HepG2 (cell line): Measurements from ENCODE around the gene NDUFAF5. TPM values are rescaled to one million over a fixed set of nuclear protein-coding genes. Genes with fewer than 3 reads are reported as not detected.

Source experiments
- ATF4 ChIP-seq, 2 experiments: fragments of 450-650 bp in 1 of 2; sonication (generic) in 1 of 2; formaldehyde crosslinking; IDR thresholded peaks; 2 replicates each; pipeline versions ENCODE4 v1.5.0 to v1.8.0; 2020 to 2022; ENCODE audit warnings: mild to moderate bottlenecking in 1 of 2, missing genetic modification reagents in 1 of 2
- HNF4A ChIP-seq: sonication (generic); formaldehyde crosslinking; IDR thresholded peaks from 2 replicates; pipeline ENCODE4 v1.4.0; 2020; ENCODE audit warnings: missing genetic modification reagents
- HNRNPLL ChIP-seq: fragments of 200-400 bp; formaldehyde crosslinking; IDR thresholded peaks from 2 replicates; pipeline ENCODE4 v1.6.1; 2017; ENCODE audit warnings: mild to moderate bottlenecking, low read depth, low read length; ENCODE audit not compliant: poor library complexity, severe bottlenecking
- IKZF4 ChIP-seq: sonication (generic); formaldehyde crosslinking; IDR thresholded peaks from 2 replicates; pipeline ENCODE4 v1.5.1; 2020; ENCODE audit warnings: borderline replicate concordance, mild to moderate bottlenecking, low read depth, missing genetic modification reagents; ENCODE audit errors: not compliant biosample characterization
- KLF15 ChIP-seq: sonication (generic); formaldehyde crosslinking; IDR thresholded peaks from 2 replicates; pipeline ENCODE4 v1.8.1; 2023; ENCODE audit warnings: borderline replicate concordance, mild to moderate bottlenecking, inconsistent platforms, missing genetic modification reagents, mixed read lengths
- MAF1 ChIP-seq: sonication (generic); formaldehyde crosslinking; IDR thresholded peaks from 2 replicates; pipeline ENCODE4 v1.5.0; 2020; ENCODE audit warnings: missing genetic modification reagents, borderline replicate concordance
- MEF2D ChIP-seq: sonication (generic); formaldehyde crosslinking; IDR thresholded peaks from 2 replicates; pipeline ENCODE4 v1.5.1; 2020; ENCODE audit warnings: mild to moderate bottlenecking, missing genetic modification reagents
- MNT ChIP-seq: fragments of 450-650 bp; IDR thresholded peaks from 2 replicates; pipeline ENCODE4 v1.6.1; 2016
- PHB2 ChIP-seq: fragments of 450-650 bp; IDR thresholded peaks from 2 replicates; pipeline ENCODE4 v1.6.1; 2018; ENCODE audit not compliant: partially characterized antibody
- PRPF4 ChIP-seq: fragments of 200-400 bp; formaldehyde crosslinking; IDR thresholded peaks from 2 replicates; pipeline ENCODE4 v1.6.1; 2016; ENCODE audit warnings: low read length, low read depth; ENCODE audit not compliant: poor library complexity, severe bottlenecking
- SCMH1 ChIP-seq: sonication (generic); formaldehyde crosslinking; IDR thresholded peaks from 2 replicates; pipeline ENCODE4 v1.9.0; 2021; ENCODE audit warnings: missing genetic modification reagents, mild to moderate bottlenecking, borderline replicate concordance
- ZEB1 ChIP-seq: IDR thresholded peaks from 2 replicates; pipeline ENCODE4 v1.6.1; 2012; ENCODE audit warnings: mild to moderate bottlenecking, low read depth, inconsistent platforms; ENCODE audit not compliant: insufficient replicate concordance
- ZFP82 ChIP-seq: sonication (generic); formaldehyde crosslinking; IDR thresholded peaks from 2 replicates; pipeline ENCODE4 v1.5.1; 2020; ENCODE audit warnings: mild to moderate bottlenecking, missing genetic modification reagents, borderline replicate concordance
- ZHX2 ChIP-seq, 2 experiments: sonication (generic) in 1 of 2; formaldehyde crosslinking in 1 of 2; IDR thresholded peaks; 2 replicates each; pipeline versions ENCODE4 v1.6.1 to v1.9.0; 2014 to 2022; ENCODE audit warnings: antibody characterized with exemption in 1 of 2, borderline replicate concordance in 1 of 2, inconsistent platforms in 1 of 2, low read depth in 1 of 2, missing genetic modification reagents in 1 of 2
- ZKSCAN1 ChIP-seq: fragments of 150-350 bp; IDR thresholded peaks from 2 replicates; pipeline ENCODE4 v1.6.1; 2014; ENCODE audit warnings: low read length
- ZKSCAN5 ChIP-seq: sonication (generic); formaldehyde crosslinking; IDR thresholded peaks from 2 replicates; pipeline ENCODE4 v1.5.1; 2020; ENCODE audit warnings: mild to moderate bottlenecking, missing genetic modification reagents
- ZNF414 ChIP-seq: sonication (generic); formaldehyde crosslinking; IDR thresholded peaks from 2 replicates; pipeline ENCODE4 v1.5.0; 2020; ENCODE audit warnings: missing genetic modification reagents
- ZNF550 ChIP-seq: sonication (generic); formaldehyde crosslinking; IDR thresholded peaks from 2 replicates; pipeline ENCODE4 v1.4.0; 2020; ENCODE audit warnings: mild to moderate bottlenecking, missing genetic modification reagents, borderline replicate concordance
- ZNF598 ChIP-seq: sonication (generic); formaldehyde crosslinking; IDR thresholded peaks from 2 replicates; pipeline ENCODE4 v1.5.1; 2020; ENCODE audit warnings: mild to moderate bottlenecking, missing genetic modification reagents, borderline replicate concordance
- ZNF780A ChIP-seq: sonication (generic); formaldehyde crosslinking; IDR thresholded peaks from 2 replicates; pipeline ENCODE4 v1.8.0; 2022; ENCODE audit warnings: mild to moderate bottlenecking, missing genetic modification reagents, moderate library complexity
- ZNF891 ChIP-seq: sonication (generic); formaldehyde crosslinking; IDR thresholded peaks from 2 replicates; pipeline ENCODE4 v1.5.0; 2020; ENCODE audit warnings: mild to moderate bottlenecking, missing genetic modification reagents
- polyA plus RNA-seq, 8 experiments: library from polyadenylated mRNA; depleted of rRNA in 3 of 8; stranded (reverse) in 7 of 8; unstranded in 1 of 8; fragments of >200 nt; fragmentation: Illumina TruSeq in 4 of 8; extraction: Trizol in 4 of 8; gene quantifications; 2 replicates each; pipeline versions ENCODE4 v1.2.1 to v1.2.3, GENCODE V29; 2011 to 2016; ENCODE audit warnings: low read depth in 4 of 8, missing spikeins in 1 of 8, mixed read lengths in 1 of 8; ENCODE audit not compliant: insufficient read depth in 1 of 8
- total RNA-seq, 5 experiments: library from RNA; depleted of rRNA; stranded (reverse); fragments of >200 nt; fragmentation: Illumina TruSeq; extraction: Trizol; gene quantifications; 2 replicates each; pipeline ENCODE4 v1.2.3, GENCODE V29; 2016; ENCODE audit warnings: low read depth in 1 of 5

Gene NDUFAF5
- total and polyA plus RNA-seq, 2 of the 13 experiments (the other 11 are each of a cell fraction or from before 2014, with no cell fraction given): 23.1 to 66.7 TPM

GRCh38 chr20:13800728-13801134 is 15.9 kb downstream of the NDUFAF5 start (continued):
- TF ChIP-seq ZHX2 (IDR thresholded peaks at IDR 0.05; ENCODE audit: low read depth): no peak
- no peak for TF ChIP-seq ZHX2 (CRISPR knock-in tag; IDR thresholded peaks at IDR 0.05; ENCODE audit: borderline replicate concordance)
- TF ChIP-seq PRPF4: no peak
- TF ChIP-seq ZNF414 (CRISPR knock-in tag): peak; percentile 80; the same call in 1 of the 2 replicates
- peak; percentile 89 for TF ChIP-seq HNF4A (CRISPR knock-in tag)
- TF ChIP-seq HNRNPLL: no peak
- TF ChIP-seq KLF15 (CRISPR knock-in tag): no peak
- TF ChIP-seq ZNF780A: no peak
- no peak for TF ChIP-seq SCMH1 (CRISPR knock-in tag)
- TF ChIP-seq ZFP82 (CRISPR knock-in tag): no peak
- TF ChIP-seq ZKSCAN5: peak; percentile 52; the same call in 1 of the 2 replicates
- TF ChIP-seq ZNF891 (CRISPR knock-in tag): peak; percentile 58; the same call in 1 of the 2 replicates
- TF ChIP-seq PHB2: no peak
- no peak for TF ChIP-seq IKZF4 (CRISPR knock-in tag)
- TF ChIP-seq MAF1 (CRISPR knock-in tag): no peak
- no peak for TF ChIP-seq ZNF598
- TF ChIP-seq ZEB1: no peak
- TF ChIP-seq ZKSCAN1: no peak
- no peak for TF ChIP-seq MNT
- TF ChIP-seq ATF4 (CRISPR knock-in tag; IDR thresholded peaks at IDR 0.05): no peak
- no peak for TF ChIP-seq MEF2D (CRISPR knock-in tag)
- TF ChIP-seq ZNF550 (CRISPR knock-in tag): no peak
